CD4-positive, alpha-beta T cell treated with Interleukin-15 for 4 hours (primary cell): ENCODE data around the gene ANKRD28.
A peak's percentile ranks its signal among the peaks of the same experiment; 100 is the strongest.

ENCODE experiments used
- DNase-seq: peaks from one replicate; pipeline ENCODE4 v3.0.0-alpha.2; 2020; ENCODE audit warnings: low spot score

ANKRD28 gene

GRCh38 chr3:15664144-15664543 lies 133.6 kb downstream of the ANKRD28 start:
- no peak for DNase-seq

- no peak for DNase-seq
Measured at GRCh38 chr3:15660055-15660935, 137.5 kb downstream of the ANKRD28 start.

GRCh38 chr3:15659254-15659975 lies 138.4 kb downstream of the ANKRD28 start:
- DNase-seq, result no peak

GRCh38 chr3:15657016-15657415 lies 140.8 kb downstream of the ANKRD28 start:
- no peak for DNase-seq

GRCh38 chr3:15656342-15656741 lies 141.4 kb downstream of the ANKRD28 start:
- DNase-seq, result no peak

GRCh38 chr3:15654891-15655290 lies 142.9 kb downstream of the ANKRD28 start:
- DNase-seq, result no peak

- DNase-seq, result no peak
Measured at GRCh38 chr3:15654127-15654526, 143.7 kb downstream of the ANKRD28 start.

- DNase-seq, result no peak
Measured at GRCh38 chr3:15653321-15653720, 144.5 kb downstream of the ANKRD28 start.

GRCh38 chr3:15651396-15651795 lies 146.4 kb downstream of the ANKRD28 start:
- no peak for DNase-seq

GRCh38 chr3:15649858-15650257 lies 147.9 kb downstream of the ANKRD28 start:
- no peak for DNase-seq

- no peak for DNase-seq
Measured at GRCh38 chr3:15649341-15649740, 148.4 kb downstream of the ANKRD28 start.

GRCh38 chr3:15647611-15648167 lies 150.1 kb downstream of the ANKRD28 start:
- DNase-seq, result peak; percentile 77

- no peak for DNase-seq
Measured at GRCh38 chr3:15646851-15647511, 150.8 kb downstream of the ANKRD28 start.

- DNase-seq, result no peak
Measured at GRCh38 chr3:15645740-15646501, 151.9 kb downstream of the ANKRD28 start.

GRCh38 chr3:15645246-15645645 lies 152.5 kb downstream of the ANKRD28 start:
- no peak for DNase-seq

- DNase-seq, result no peak
Measured at GRCh38 chr3:15638891-15639262, 158.9 kb downstream of the ANKRD28 start.

GRCh38 chr3:15638193-15638890 lies 159.4 kb downstream of the ANKRD28 start:
- no peak for DNase-seq

GRCh38 chr3:15637131-15637951 lies 160.4 kb downstream of the ANKRD28 start:
- no peak for DNase-seq

- DNase-seq, result peak; percentile 37
Measured at GRCh38 chr3:15636028-15636709, 161.6 kb downstream of the ANKRD28 start.
